NCI-H1694 treated with DMSO at 0.1 percent for 48 hours (cell line): ENCODE measurements around the gene DENND1A.

Experiments used
- DNase-seq: peaks from one replicate; lab custom pipeline; 2025; lab: John Stamatoyannopoulos, UW

The DENND1A gene

GRCh38 chr9:123617952-123618678 lies 311.8 kb downstream of the DENND1A start:
- no peak for DNase-seq

GRCh38 chr9:123617286-123617685 lies 312.6 kb downstream of the DENND1A start:
- DNase-seq: no peak

GRCh38 chr9:123616707-123617106 lies 313.2 kb downstream of the DENND1A start:
- DNase-seq: no peak

GRCh38 chr9:123615381-123615780 lies 314.5 kb downstream of the DENND1A start:
- DNase-seq: no peak

- no peak for DNase-seq
These were observed 315.3 kb downstream of the DENND1A start for GRCh38 chr9:123614306-123615263.

- no peak for DNase-seq
These were observed 318.7 kb downstream of the DENND1A start for GRCh38 chr9:123611226-123611625.

GRCh38 chr9:123609844-123610243 lies 320.1 kb downstream of the DENND1A start:
- no peak for DNase-seq

- no peak for DNase-seq
These were observed 321.8 kb downstream of the DENND1A start for GRCh38 chr9:123608104-123608503.

- DNase-seq: no peak
These were observed 322.4 kb downstream of the DENND1A start for GRCh38 chr9:123607479-123607878.

GRCh38 chr9:123606141-123606540 lies 323.8 kb downstream of the DENND1A start:
- DNase-seq: no peak

GRCh38 chr9:123605286-123605685 lies 324.6 kb downstream of the DENND1A start:
- DNase-seq: no peak

GRCh38 chr9:123604861-123605260 lies 325.1 kb downstream of the DENND1A start:
- no peak for DNase-seq

- no peak for DNase-seq
These were observed 328.1 kb downstream of the DENND1A start for GRCh38 chr9:123601828-123602227.

- DNase-seq: no peak
These were observed 330.1 kb downstream of the DENND1A start for GRCh38 chr9:123599781-123600180.

- no peak for DNase-seq
These were observed 331.9 kb downstream of the DENND1A start for GRCh38 chr9:123597876-123598556.

- no peak for DNase-seq
These were observed 332.9 kb downstream of the DENND1A start for GRCh38 chr9:123597048-123597447.

- no peak for DNase-seq
These were observed 338.6 kb downstream of the DENND1A start for GRCh38 chr9:123591283-123591682.

GRCh38 chr9:123590499-123590898 lies 339.4 kb downstream of the DENND1A start:
- DNase-seq: no peak

- DNase-seq: no peak
These were observed 340.3 kb downstream of the DENND1A start for GRCh38 chr9:123589361-123590239.

- no peak for DNase-seq
These were observed 343.7 kb downstream of the DENND1A start for GRCh38 chr9:123586275-123586674.
